KMS-11 (cell line): Measurements from ENCODE around the gene ARID1B.

Source experiments
- H2AFZ ChIP-seq: fragments of 200-600 bp; sonication (generic); 2 replicates; pipeline ENCODE4 v1.6.1; 2016; ENCODE audit warnings: antibody characterized with exemption, mixed run types, low read depth
- H3K27ac ChIP-seq: fragments of 200-600 bp; sonication (generic); 2 replicates; pipeline ENCODE4 v1.6.1; 2016; ENCODE audit warnings: mild to moderate bottlenecking, mixed run types
- H3K27me3 ChIP-seq: fragments of 200-600 bp; sonication (generic); 2 replicates; pipeline ENCODE4 v1.6.1; 2017; ENCODE audit warnings: mild to moderate bottlenecking, low read depth, mixed run types, moderate library complexity; ENCODE audit not compliant: insufficient read depth
- H3K36me3 ChIP-seq: fragments of 200-600 bp; sonication (generic); 2 replicates; pipeline ENCODE4 v1.6.1; 2017; ENCODE audit warnings: mild to moderate bottlenecking, mixed run types; ENCODE audit not compliant: insufficient read depth
- H3K4me1 ChIP-seq: fragments of 200-600 bp; sonication (generic); 2 replicates; pipeline ENCODE4 v1.6.1; 2016; ENCODE audit warnings: mild to moderate bottlenecking, low read depth, mixed run types; ENCODE audit not compliant: poor library complexity, severe bottlenecking
- H3K4me2 ChIP-seq: fragments of 200-600 bp; sonication (generic); 2 replicates; pipeline ENCODE4 v1.7.0; 2016; ENCODE audit warnings: mild to moderate bottlenecking, mixed run types
- H3K4me3 ChIP-seq: fragments of 200-600 bp; sonication (generic); IDR thresholded peaks from 2 replicates; pipeline ENCODE4 v1.6.1; 2017; ENCODE audit warnings: low read depth, low read length, mixed read lengths; ENCODE audit not compliant: insufficient read depth
- H3K79me2 ChIP-seq: fragments of 200-600 bp; sonication (generic); 2 replicates; pipeline ENCODE4 v1.6.1; 2016; ENCODE audit warnings: low read depth, mixed run types; ENCODE audit not compliant: insufficient read depth
- H3K9ac ChIP-seq: fragments of 200-600 bp; sonication (generic); 2 replicates; pipeline ENCODE4 v1.6.1; 2016; ENCODE audit warnings: mild to moderate bottlenecking, mixed run types
- H4K20me1 ChIP-seq: fragments of 200-600 bp; sonication (generic); 2 replicates; pipeline ENCODE4 v1.6.1; 2016; ENCODE audit warnings: mild to moderate bottlenecking, mixed run types; ENCODE audit not compliant: insufficient read depth
- CTCF ChIP-seq: fragments of 200-600 bp; sonication (generic); conservative IDR thresholded peaks from 2 replicates; pipeline ENCODE4 v1.6.1; 2017; ENCODE audit warnings: low read depth, mild to moderate bottlenecking, antibody characterized with exemption, low read length, moderate library complexity, mixed read lengths

The ARID1B gene

GRCh38 chr6:157205473-157206358 is 428.5 kb downstream of the ARID1B start:
- Histone ChIP-seq H4K20me1 (no peaks in the 10 kb centered on the region), H3K4me2 (no peak overlapping the region), H3K79me2 (no peaks in the 10 kb centered on the region), H3K27me3 (no peaks in the 10 kb centered on the region), H3K4me1 (peaks cover 32% of the 10 kb centered on the region), H3K9ac (no peak overlapping the region), H2AFZ (no peak overlapping the region), H3K36me3 (no peaks in the 10 kb centered on the region; the same call in 1 of the 2 replicates), H3K27ac (no peak overlapping the region), H3K4me3 (no peak overlapping the region)
- TF ChIP-seq CTCF = no peak

GRCh38 chr6:157206359-157206815 is 429.2 kb downstream of the ARID1B start:
- H3K4me2 ChIP-seq = no peak overlapping the region
- H3K4me3 ChIP-seq = no peak overlapping the region
- H3K36me3 ChIP-seq = no peaks in the 10 kb centered on the region; the same call in 1 of the 2 replicates
- no peak overlapping the region for H3K27ac ChIP-seq
- no peak for TF ChIP-seq CTCF
- peaks cover 32% of the 10 kb centered on the region for H3K4me1 ChIP-seq
- no peaks in the 10 kb centered on the region for H4K20me1 ChIP-seq
- no peaks in the 10 kb centered on the region for H3K79me2 ChIP-seq
- no peak overlapping the region for H3K9ac ChIP-seq
- no peaks in the 10 kb centered on the region for H3K27me3 ChIP-seq
- no peak overlapping the region for H2AFZ ChIP-seq

- peaks cover 20% of the 10 kb centered on the region for H3K4me1 ChIP-seq
- H3K36me3 ChIP-seq = no peaks in the 10 kb centered on the region; the same call in 1 of the 2 replicates
- H3K27ac ChIP-seq = no peak overlapping the region
- H3K9ac ChIP-seq = no peak overlapping the region
- no peak overlapping the region for H3K4me3 ChIP-seq
- no peaks in the 10 kb centered on the region for H3K27me3 ChIP-seq
- H3K4me2 ChIP-seq = no peak overlapping the region
- no peak for TF ChIP-seq CTCF
- H2AFZ ChIP-seq = no peak overlapping the region
- no peaks in the 10 kb centered on the region for H4K20me1 ChIP-seq
- no peaks in the 10 kb centered on the region for H3K79me2 ChIP-seq
Observed at GRCh38 chr6:157207521-157208076, 430.4 kb downstream of the ARID1B start.

- H3K36me3 ChIP-seq = no peaks in the 10 kb centered on the region; the same call in 1 of the 2 replicates
- no peaks in the 10 kb centered on the region for H4K20me1 ChIP-seq
- no peak overlapping the region for H3K27ac ChIP-seq
- TF ChIP-seq CTCF = no peak
- H3K79me2 ChIP-seq = no peaks in the 10 kb centered on the region
- no peak overlapping the region for H2AFZ ChIP-seq
- H3K4me2 ChIP-seq = no peak overlapping the region
- no peak overlapping the region for H3K9ac ChIP-seq
- H3K4me1 ChIP-seq = no peaks in the 10 kb centered on the region
- H3K4me3 ChIP-seq = no peak overlapping the region
- no peaks in the 10 kb centered on the region for H3K27me3 ChIP-seq
Observed at GRCh38 chr6:157209865-157210530, 432.8 kb downstream of the ARID1B start.
